SK-N-DZ (cell line): ENCODE data around the gene RNU6-9.

Experiments
- DNase-seq: peaks from one replicate; pipeline ENCODE4 v3.0.0-alpha.2; 2015; ENCODE audit warnings: low spot score
- small RNA-seq, 2 experiments: library from RNA; depleted of rRNA; stranded (forward); fragments of <200 nt; gene quantifications; one replicate each; pipeline ENCODE3, GENCODE V24; 2014

The RNU6-9 gene

GRCh38 chr19:932648-933552 is 39.6 kb downstream of the RNU6-9 start:
- peak; percentile 67 for DNase-seq

GRCh38 chr19:933553-933882 is 40.2 kb downstream of the RNU6-9 start:
- no peak for DNase-seq

GRCh38 chr19:934197-934840 is 41.0 kb downstream of the RNU6-9 start:
- DNase-seq, result no peak

GRCh38 chr19:934865-935479 is 41.7 kb downstream of the RNU6-9 start:
- DNase-seq, result no peak

- DNase-seq, result no peak
Observed at GRCh38 chr19:936175-936546, 42.9 kb downstream of the RNU6-9 start.

- DNase-seq, result no peak
Observed at GRCh38 chr19:937259-937694, 44.0 kb downstream of the RNU6-9 start.

- DNase-seq, result no peak
Observed at GRCh38 chr19:938233-938923, 45.1 kb downstream of the RNU6-9 start.

GRCh38 chr19:939439-939838 is 46.2 kb downstream of the RNU6-9 start:
- DNase-seq, result no peak

- DNase-seq, result no peak
Observed at GRCh38 chr19:939922-940321, 46.6 kb downstream of the RNU6-9 start.

GRCh38 chr19:940591-941291 is 47.5 kb downstream of the RNU6-9 start:
- DNase-seq, result no peak

- no peak for DNase-seq
Observed at GRCh38 chr19:941292-942132, 48.2 kb downstream of the RNU6-9 start.

GRCh38 chr19:942133-942645 is 48.9 kb downstream of the RNU6-9 start:
- DNase-seq, result no peak

Small RNAs within 50 kb of the gene (small RNA-seq; reads per million reads assigned to genes)
- 2.1 to 3.8 reads per million in 2 experiments for gene RNU6-9
